NAMALWA (cell line): ENCODE measurements around the gene LCA5.
"Not testable (repeated sequence)": the region's sequence is repeated elsewhere in the genome, so short reads cannot be mapped to it uniquely, and the experiment has no call there.

Experiments used
- DNase-seq: peaks from one replicate; pipeline ENCODE4 v3.0.0-alpha.2; 2015; ENCODE audit warnings: low spot score

LCA5 gene

GRCh38 chr6:79538106-79538971 is 1.1 kb upstream of the LCA5 start:
- DNase-seq: no peak

- DNase-seq: peak; percentile 4
Observed at GRCh38 chr6:79536585-79536953, 661 bp downstream of the LCA5 start.

DNA sequence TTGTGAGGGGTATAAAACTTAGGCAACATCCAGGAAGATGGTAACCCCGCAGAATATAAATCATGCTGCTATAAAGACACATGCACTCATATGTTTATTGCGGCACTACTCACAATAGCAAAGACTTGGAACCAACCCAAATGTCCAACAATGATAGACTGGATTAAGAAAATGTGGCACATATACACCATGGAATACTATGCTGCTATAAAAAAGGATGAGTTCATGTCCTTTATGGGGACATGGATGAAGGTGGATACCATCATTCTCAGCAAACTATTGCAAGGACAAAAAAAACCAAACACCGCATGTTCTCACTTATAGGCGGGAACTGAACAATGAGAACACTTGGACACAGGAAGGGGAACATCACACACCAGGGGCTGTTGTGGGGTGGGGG is 7.7 kb downstream of the LCA5 start:
- DNase-seq: not testable (repeated sequence)

DNA sequence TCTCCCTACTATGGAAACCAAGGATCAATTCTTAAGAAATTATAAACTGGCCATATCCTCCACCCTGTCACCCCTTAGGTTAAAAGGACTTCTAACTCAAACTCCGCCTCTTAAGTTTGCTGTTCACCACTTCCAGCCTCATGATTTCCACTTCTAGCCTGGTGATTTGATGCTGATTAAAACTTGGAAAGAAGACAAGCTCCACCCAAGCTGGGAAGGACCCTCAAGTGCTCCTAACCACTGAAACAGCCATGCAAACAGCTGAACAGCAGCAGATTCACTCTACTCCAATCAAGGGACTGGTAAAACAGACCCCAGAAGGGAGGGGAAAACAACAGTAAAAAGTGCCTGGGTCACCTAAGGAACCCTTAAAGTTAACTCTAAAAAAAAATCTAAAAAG is 10.3 kb downstream of the LCA5 start:
- DNase-seq: no peak

DNA sequence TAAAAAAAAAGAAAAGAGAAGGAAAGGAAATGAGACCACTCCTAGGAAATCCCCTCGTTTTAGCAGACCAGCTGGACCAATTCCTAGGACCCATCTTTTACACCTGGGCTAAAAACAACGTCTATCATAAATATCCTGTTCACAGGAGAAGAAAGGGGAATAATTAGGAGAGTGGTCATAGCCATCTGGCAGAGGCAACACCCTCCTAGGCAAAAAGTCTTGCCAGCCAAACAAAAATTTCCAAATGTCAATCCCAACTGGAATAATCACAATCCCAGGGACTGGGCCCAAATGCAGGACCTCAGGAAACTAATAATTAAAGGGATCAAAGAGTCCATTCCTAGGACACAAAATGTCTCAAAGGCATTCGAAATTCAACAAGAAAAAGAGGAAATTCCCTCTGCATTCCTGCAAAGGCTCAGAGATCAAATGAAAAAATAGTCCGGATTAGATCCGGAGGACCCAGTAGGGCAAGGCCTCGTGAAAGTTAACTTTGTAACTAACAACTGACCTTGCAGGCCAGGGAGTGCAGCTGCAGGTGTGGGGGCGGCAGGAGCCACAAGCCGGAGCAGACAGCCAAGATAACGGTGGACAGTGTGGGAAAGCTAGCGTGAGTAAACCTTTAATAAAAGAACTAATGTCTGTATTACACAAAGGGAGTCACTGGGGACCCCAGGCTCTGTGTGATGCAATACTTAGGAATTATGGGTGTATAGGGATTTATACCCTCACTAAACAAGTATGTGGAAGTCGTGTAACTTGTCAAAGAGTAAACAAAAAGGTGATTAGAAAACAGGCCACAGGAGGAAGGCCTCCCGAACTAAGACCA is 11.7 kb downstream of the LCA5 start:
- DNase-seq: no peak

DNA sequence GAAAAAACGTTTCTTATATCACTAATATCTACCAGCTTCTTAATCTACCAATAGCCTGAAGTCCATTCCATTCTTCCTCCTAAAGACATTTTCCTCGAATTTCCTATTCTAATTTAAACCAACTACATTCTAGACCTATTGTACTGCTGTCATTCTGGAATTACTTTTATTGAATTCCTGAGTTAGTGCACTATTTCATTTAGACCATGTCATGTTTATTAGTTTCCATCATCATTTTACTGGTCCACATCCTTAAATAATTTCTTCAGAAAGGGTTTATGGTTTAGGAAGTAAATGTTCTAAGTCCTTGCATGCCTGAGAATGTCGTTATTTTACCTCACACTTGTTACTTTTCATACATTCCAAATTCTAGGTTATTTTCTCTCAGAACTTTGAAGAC is 13.2 kb downstream of the LCA5 start:
- no peak for DNase-seq

GRCh38 chr6:79522609-79523008 is 14.6 kb downstream of the LCA5 start:
- no peak for DNase-seq

- DNase-seq: no peak
Observed at GRCh38 chr6:79520534-79520933, 16.7 kb downstream of the LCA5 start.

DNA sequence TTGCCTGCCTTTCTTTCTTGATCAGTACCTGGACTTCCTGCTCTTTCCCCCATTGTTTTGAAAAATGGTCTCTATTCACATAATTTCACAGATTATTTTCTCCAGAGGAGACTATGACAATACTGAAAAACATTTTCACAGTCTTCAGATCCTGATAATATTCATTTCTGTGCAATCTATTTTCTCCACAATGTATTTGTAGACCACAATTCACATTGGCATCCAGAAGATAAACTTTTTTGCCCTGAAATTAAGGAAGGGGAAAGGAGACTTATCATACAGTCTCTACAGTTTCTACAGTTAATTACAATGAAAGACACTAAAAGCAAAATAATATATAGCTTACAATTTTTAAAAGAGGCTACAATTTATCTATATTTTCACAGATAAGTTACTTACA is 18.4 kb downstream of the LCA5 start:
- no peak for DNase-seq

GRCh38 chr6:79515436-79515835 is 21.8 kb downstream of the LCA5 start:
- DNase-seq: no peak

DNA sequence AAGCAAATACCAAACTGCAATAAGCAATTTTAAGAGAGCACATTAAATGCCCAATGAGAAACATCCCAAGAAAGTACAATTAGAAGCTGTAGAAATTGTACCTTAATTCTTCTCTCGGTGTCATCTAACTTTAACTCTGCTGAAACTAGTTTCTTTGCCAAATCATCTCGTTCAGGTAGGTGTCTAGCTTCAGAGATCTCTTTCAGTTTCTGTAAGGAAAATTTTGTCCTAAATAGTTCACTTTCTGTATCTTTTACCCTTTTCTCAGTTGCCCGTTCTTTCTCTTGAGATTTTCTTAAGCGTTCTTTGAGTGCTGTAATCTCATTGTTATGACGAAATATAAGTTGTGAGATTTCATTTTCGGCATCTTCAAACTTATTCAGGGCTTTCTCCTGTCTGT is 24.1 kb downstream of the LCA5 start:
- no peak for DNase-seq

DNA sequence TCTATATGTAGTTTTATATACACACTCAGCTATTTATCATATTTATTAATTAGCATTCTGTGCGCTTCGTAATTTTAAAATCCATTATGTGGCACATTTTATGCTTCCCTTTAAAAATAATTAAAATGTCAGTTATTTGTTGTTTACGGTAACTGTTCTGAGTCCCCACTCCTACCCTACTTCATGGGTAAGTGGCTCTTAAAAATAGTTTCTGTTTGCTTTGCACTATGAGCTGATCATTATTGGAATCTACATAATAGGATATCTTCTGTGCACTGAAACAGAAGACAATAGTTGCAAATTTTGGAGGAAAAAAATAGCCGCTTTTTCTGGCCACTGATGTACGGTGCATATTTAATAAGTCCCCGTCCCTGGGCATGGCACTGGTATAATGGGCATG is 25.2 kb downstream of the LCA5 start:
- DNase-seq: no peak

DNA sequence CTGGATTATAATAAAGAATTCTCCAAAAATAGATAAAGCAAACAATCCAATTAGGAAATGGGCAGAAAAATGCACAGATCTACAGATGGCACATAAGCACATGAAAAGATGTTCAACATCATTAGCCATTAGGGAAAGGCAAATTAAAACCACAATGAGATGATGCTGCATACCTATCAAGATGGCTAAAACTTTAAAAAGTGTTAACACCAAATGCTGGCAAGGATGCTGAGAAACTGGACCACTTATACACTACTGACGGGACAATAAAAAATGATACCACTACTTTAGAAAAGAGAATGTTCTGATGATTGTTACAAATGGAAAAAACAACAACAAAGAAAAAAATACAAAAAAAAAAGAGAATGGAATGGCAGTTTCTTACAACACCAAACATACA is 26.5 kb downstream of the LCA5 start:
- no peak for DNase-seq

- DNase-seq: no peak
Observed at GRCh38 chr6:79506251-79506650, 31.0 kb downstream of the LCA5 start.

DNA sequence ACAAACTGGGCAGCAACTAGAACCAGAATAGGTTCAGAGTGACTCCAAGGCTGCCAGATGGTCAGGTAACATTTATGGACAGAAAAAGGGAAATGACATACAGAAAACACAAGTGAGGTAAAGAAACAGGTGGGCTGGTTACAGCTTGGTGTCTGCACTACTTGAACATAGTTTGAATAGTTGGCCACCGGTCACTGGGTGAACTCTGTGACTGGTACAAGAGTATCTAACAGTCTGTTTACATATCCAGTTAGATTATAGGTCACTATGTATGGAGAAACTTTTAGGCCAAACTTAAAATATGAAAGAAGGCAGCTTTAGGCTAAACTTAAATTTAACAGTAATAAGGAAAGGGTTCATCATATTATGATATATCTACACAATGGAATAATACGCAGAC is 32.9 kb downstream of the LCA5 start:
- no peak for DNase-seq

DNA sequence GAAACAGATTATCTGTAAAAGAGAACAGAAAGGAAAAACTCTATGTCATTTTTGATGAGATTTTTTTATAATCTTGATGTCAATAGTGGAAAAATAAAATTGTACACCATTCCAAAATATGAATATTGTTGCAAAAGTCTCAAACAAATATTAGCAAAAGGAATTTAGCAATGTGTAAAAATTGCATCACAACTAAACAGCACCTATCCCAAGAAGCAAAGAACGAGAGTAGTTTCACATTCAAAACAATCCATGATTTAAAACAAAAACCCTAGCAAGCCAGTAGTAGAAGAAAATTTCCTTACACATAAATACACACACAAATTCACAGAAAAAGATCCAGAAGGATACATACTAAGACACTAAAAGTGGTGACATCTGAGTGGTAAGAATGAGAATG is 38.4 kb downstream of the LCA5 start:
- no peak for DNase-seq

DNA sequence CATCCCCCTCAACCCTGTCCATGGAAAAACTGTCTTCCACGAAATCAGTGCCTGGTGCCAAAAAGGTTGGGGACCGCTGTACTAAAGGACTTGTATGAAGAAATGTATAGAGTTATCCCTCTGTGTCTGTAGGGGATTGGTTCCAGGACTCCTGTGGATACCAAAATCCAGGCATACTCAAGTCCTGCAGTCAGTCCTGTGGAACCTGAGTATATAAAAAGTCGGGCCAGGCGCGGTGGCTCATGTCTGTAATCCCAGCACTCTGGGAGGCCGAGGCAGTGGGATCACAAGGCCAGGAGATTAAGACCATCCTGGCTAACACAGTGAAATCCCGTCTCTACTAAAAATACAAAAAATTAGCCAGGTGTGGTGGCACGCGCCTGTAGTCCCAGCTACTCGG is 42.0 kb downstream of the LCA5 start:
- no peak for DNase-seq

DNA sequence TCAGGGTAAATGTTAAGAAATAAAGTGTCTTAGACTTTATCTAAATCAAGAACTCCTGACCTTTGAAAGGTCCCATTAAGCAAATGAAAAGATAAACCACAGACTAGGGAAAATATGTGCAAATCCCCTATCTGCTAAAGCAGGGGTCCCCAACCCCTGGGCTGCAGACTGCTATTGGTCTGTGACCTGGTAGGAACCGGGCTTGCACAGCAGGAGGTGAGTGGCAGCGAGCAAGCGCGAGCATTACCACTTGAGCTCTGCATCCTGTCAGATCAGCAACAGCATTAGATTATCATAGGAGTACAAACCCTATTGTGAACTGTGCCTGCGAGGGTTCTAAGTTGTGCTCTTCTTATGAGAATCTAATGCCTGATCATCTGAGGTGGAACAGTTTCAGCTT is 42.4 kb downstream of the LCA5 start:
- DNase-seq: no peak

- DNase-seq: no peak
Observed at GRCh38 chr6:79470728-79471127, 66.5 kb downstream of the LCA5 start.

DNA sequence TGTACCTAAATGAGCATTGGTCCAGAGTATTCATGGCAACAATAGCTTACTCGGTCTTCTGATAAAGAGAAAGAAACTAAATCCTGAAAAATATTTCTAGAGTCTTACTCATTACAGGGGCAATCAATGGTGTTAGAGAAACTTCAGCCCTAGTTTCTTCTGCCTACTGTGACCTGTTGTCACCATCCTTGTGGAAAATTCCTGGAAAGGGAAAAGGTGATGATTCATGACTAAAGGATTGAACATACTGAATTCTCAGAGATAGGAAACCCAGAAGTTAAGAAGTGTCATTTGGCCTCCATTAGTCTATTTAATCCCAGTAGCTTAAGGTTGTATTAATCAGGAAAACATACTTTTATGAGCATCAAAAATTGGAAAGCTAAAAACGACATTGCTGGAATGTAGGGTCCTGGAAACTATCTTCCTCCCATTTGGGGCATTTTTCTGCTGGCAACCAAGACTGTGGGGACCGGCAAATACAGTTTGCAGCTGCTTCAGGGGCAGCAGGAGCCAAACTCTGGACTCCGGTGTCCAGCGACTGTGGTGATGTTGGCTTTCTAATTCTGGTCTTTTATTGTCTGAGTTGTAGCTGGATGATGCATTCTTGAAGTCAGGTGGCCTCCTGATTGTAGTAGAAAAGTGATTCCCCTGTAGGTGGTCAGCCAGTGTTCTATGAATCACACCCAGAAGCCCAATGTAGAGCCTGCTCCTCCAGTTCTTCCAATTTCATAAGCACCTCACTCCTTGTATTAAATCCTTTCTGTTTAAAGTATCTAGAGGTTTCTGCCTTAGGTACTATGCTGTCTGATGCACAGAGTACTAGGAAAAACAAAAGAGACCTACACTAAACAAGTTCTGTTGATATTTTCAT is 67.6 kb downstream of the LCA5 start:
- no peak for DNase-seq

DNA sequence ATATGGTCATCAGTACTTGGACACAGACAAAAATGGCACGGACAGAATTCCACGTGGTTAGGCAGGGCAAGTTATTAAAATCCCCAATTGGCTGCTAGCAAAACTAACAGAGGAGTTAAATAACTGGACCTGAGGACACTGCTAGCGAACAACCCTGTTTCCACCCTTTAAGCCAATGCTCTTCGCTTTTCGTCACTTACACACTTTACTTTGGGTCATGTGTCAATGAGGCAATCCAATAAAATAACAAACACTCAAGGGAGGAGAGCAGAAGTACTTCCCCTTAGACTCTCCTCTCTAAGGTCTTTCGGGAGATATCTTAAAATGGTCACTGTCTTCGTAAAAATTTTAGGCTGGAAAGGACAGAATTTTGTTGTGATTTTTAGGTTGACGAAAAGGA is 68.6 kb downstream of the LCA5 start:
- DNase-seq: no peak

GRCh38 chr6:79468116-79468515 is 69.1 kb downstream of the LCA5 start:
- DNase-seq: no peak

GRCh38 chr6:79467716-79468115 is 69.5 kb downstream of the LCA5 start:
- no peak for DNase-seq
